AG09309 (cell line): ENCODE data around the gene ARPC4.
"Not testable (repeated sequence)": the region's sequence is repeated elsewhere in the genome, so short reads cannot be mapped to it uniquely, and the experiment has no call there.

Experiments used
- DNase-seq: peaks from one replicate; pipeline ENCODE4 v3.0.0-alpha.2; 2010; ENCODE audit warnings: low read depth
- H3K4me3 ChIP-seq: 2 replicates; pipeline ENCODE4 v1.5.1; 2011; ENCODE audit warnings: mild to moderate bottlenecking, low read depth, low read length, moderate library complexity; ENCODE audit not compliant: control insufficient read depth
- TF ChIP-seq, protein P1 (sequence below): IDR thresholded peaks from 2 replicates; pipeline ENCODE4 v1.5.1; 2011; ENCODE audit warnings: mild to moderate bottlenecking, low read depth, low read length, inconsistent platforms; ENCODE audit not compliant: insufficient read depth, control insufficient read depth; ENCODE audit errors: missing control alignments

The ARPC4 gene

DNA sequence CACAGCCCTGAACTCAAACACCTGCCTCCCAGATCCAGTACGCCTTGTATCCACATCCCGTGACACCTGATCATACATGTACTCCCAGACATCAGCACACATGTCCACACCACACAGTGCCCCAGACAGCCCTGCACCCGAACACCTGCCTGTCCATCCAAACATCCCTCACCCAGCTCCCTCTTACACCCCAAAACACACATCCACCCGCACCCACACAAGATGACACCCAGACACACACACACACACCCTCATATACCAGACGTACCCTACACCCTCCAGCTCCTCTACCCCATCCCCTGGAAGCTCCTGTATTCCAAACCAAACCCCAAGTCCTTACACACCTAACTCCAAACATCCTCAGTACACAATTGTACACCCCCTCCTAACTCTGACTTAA is 23.9 kb upstream of the ARPC4 start:
- H3K4me3 ChIP-seq: peak overlapping the region; percentile 68
- TF ChIP-seq, protein P1, sequence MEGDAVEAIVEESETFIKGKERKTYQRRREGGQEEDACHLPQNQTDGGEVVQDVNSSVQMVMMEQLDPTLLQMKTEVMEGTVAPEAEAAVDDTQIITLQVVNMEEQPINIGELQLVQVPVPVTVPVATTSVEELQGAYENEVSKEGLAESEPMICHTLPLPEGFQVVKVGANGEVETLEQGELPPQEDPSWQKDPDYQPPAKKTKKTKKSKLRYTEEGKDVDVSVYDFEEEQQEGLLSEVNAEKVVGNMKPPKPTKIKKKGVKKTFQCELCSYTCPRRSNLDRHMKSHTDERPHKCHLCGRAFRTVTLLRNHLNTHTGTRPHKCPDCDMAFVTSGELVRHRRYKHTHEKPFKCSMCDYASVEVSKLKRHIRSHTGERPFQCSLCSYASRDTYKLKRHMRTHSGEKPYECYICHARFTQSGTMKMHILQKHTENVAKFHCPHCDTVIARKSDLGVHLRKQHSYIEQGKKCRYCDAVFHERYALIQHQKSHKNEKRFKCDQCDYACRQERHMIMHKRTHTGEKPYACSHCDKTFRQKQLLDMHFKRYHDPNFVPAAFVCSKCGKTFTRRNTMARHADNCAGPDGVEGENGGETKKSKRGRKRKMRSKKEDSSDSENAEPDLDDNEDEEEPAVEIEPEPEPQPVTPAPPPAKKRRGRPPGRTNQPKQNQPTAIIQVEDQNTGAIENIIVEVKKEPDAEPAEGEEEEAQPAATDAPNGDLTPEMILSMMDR: no peak
- DNase-seq: no peak

- TF ChIP-seq, protein P1: no peak
- peak within 1 kb of the TSS; percentile 68 for H3K4me3 ChIP-seq
- no peak for DNase-seq
Observed at GRCh38 chr3:9769426-9770275, 23.2 kb upstream of the ARPC4 start, which contains the start of gene CAMK1. CAMK1 (minus strand) TSS chr3:9769947; CDS start chr3:9767749, 2,198 bp downstream.

DNA sequence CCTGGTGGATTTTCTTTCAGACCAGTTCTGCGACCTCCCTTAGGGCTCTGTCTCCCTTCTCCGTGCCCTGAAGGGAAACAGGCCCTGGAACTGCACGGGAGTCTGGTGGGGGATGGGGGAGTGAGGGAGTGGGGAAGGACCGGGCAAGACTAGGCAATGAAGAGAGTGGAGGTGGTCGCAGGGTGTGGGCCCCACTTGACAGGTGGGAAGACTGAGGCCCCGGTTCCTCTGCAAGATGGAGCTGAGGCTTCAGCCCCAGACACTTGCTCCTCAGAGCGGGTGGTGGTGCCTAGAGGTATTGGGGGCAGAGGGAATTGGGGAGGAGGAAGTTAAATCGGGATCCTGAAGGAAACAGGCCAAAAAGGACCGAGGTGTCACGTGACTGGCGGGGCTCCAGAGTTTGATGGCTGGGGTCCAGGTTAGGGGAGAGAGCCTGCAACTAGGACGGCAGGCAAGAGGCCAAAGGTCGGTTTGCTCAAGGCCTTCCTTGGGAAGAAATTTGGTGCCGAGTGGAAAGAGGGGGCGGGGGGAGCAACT is 22.5 kb upstream of the ARPC4 start:
- no peak for DNase-seq
- TF ChIP-seq, protein P1: no peak
- H3K4me3 ChIP-seq: peak overlapping the region; percentile 68

DNA sequence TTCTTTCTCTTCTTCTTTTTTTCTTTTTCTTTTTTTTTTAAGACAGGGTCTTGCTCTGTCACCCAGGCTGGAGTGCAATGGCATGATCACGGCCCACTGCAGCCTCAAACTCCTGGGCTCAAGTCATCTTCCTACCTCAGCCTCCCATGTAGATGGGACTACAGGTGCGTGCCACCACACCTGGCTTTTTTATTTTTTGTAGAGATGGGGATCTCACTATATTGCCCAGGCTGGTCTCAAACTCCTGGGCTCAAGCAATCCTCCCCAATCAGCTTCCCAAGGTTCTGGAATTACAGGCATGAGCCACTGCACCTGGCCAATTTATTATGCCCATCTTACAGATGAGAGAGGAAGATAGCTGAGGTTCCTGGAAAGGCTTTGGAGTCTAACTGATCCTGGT is 21.9 kb upstream of the ARPC4 start:
- H3K4me3 ChIP-seq, DNase-seq: not testable (repeated sequence)

DNA sequence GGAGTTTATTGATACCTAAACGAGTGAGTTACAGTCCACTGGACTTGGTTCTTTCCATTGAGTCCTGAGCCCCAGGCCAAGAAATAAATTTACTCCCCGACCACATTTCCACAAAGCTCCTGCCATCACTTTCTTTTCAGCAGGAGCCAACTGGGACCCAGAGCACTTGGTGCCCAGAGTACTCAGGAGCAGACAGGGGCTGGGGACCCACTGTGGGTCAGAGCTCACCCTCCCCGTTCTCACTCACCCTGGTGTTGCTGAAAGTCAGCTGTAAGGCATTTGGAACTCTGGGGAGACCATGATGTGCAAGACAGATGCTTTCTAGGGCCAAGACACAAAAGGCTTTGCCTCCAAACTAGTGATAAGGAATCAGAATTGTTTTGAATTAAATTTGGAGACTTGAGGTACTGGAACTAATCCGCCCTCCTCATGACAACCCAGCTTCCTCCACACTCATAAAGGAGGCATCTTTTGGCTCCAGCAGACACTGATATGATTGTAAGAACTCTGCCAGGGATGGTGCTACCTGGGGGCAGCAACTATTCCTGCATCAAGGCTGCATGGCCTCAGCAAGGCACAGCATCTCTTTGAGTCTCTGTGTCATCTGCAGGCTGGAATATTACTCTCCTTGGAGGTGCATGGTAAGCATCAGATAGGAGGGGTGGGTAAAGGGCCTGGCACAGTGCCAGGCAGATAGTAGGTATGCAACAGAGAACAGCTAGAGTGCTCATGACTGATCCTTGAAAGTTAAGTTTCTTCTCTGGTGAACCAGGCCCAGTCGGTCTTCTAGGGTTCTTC is 15.8 kb upstream of the ARPC4 start:
- TF ChIP-seq, protein P1: no peak
- H3K4me3 ChIP-seq: no peak overlapping the region
- no peak for DNase-seq

DNA sequence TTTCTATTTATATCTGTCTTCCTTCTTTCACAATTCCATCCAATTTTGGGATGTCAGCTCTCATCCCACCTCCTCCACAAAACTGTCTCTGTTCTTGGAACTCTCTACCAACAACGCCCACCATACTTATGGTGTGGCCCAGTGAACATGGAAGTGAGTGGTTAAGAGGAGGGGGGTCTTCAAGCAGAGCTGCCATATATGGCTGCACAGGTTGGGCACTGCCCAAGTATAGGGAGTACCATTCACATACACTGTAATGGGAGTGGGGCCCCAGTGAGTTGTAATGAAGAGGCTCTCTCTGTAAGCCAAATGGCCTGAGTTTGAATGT is 15.2 kb upstream of the ARPC4 start:
- TF ChIP-seq, protein P1: no peak
- no peak for DNase-seq
- no peak overlapping the region for H3K4me3 ChIP-seq
